Stimulated activated CD8-positive, alpha-beta memory T cell treated with anti-CD3 and anti-CD28 coated beads, Interleukin-12 subunit alpha, Interleukin-12 subunit beta, amount 100 ng/mL, for 24 hours (primary cell): ENCODE data around the gene POLR3GL.

Experiments
- DNase-seq: peaks from one replicate; pipeline ENCODE4 v3.0.0-alpha.2; 2020; ENCODE audit errors: extremely low read depth

Gene POLR3GL

DNA sequence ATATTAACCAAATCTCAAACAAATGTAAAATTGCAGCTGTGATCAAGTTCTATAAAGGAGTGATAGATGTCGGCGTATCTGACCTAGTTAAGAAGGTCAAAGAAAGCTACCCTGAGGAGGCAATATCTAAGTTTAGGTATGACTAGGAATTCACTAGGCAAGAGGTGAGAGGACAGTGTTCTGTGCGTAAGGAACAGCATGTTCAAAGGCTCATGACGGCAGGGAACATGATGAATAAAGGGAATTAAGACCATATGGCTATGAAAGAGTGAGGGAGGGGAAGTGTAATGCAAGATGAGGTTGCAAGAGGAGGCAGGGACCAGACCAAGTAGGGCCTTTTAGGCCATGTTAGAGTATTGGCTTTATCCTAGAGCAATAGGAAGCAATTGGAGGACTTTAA is 15.3 kb upstream of the POLR3GL start:
- DNase-seq = no peak

DNA sequence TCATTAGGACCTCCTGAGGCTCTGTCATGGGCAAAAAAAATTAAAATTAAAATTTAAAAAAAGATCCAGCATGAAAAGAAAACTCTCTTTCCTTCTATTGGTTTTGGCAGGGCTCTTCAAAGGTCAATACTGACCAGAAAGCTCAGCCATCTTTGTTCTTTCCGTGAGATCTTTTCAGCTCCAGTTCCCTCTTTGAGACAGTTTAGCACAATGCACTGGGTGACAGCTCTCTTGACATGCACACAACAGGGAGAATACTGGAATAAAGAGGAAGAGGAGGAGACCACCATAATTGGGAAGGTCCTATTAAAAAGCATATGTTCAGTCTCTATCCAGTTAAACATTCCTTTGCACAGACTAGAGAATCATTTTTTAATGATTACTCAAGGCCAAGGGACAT is 13.0 kb upstream of the POLR3GL start:
- DNase-seq = no peak

- no peak for DNase-seq
These were observed 11.6 kb upstream of the POLR3GL start for GRCh38 chr1:145952903-145953302.

DNA sequence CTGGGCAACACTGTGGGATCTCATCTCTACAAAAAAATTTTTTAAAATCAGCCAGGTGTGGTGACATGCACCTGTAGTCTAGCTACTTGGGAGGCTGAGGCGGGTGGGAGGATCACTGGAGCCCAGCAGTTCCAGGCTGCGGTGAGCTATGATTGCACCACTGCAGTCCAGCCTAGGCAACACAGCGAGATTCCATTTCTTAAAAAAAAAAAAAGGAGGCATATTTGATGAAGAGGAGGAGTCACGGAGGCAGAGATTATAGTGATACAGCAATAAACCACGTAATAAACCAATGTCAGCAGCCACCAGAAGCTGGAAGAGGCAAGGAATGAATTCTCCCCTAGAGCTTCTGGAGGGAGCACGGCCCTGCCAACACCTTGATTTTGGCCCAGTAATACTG is 10.6 kb upstream of the POLR3GL start:
- no peak for DNase-seq

GRCh38 chr1:145955436-145955835 is 9.1 kb upstream of the POLR3GL start:
- no peak for DNase-seq

DNA sequence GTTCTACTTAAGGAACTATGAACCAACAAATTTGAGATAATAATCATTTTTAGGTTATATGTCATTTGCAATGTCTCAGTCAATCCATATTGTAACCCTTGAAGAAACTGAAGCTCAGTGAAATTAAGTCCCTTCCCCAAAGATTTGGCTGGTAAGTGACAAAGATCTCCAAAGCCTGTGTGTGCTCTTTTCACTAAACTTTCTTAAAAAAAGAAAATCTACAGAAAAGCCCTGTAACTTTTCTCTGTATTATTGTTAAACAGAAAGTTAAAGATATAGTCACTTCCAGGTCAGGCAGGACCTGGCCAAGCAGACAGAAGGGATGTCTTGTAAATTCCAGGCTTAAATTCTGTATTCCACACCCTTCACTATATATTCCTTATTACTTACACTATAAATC is 8.1 kb upstream of the POLR3GL start:
- DNase-seq = no peak

- no peak for DNase-seq
These were observed 7.6 kb upstream of the POLR3GL start for GRCh38 chr1:145956781-145957442.

GRCh38 chr1:145957443-145958319 is 6.8 kb upstream of the POLR3GL start, which contains the start of gene LIX1L:
Gene LIX1L (minus strand): TSS chr1:145958017. CDS start chr1:145957927, 90 bp downstream.
- peak; percentile 81 for DNase-seq

- no peak for DNase-seq
These were observed 5.8 kb upstream of the POLR3GL start for GRCh38 chr1:145958734-145959133.

GRCh38 chr1:145959333-145959732 is 5.2 kb upstream of the POLR3GL start:
- DNase-seq = no peak

- DNase-seq = no peak
These were observed 4.5 kb upstream of the POLR3GL start for GRCh38 chr1:145959957-145960467.

DNA sequence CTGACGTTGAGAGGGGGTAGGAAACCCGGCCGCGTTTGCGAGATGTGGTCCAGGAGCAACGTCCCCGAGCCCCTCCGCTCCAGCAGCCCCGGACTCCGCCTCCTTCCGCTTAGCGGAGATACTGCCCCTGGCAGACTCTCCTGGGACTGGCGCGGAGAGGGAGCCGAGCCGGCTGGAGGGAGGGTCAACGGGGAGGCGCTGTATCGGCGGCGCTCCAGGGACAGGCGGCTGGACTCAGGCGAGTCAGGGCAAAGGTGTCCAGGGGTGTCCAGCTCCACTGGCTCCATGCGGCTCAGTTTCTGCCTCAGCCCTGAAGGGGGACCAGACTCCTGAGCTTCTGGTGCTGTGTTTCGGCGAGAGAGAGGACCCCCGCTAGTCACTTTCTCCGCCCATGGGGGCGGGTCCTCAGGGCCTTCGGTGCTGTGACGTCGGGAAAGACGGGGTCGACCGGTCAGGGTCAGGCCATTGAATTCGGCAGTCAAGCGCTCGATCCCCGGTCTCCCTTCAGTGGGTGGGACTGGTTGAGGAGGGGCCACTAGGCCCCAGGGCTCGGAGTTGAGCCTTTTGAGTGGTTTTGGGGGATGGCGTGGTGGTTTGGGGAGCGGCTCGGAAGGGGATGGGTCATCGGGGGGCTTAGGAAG is 3.9 kb upstream of the POLR3GL start:
- no peak for DNase-seq

DNA sequence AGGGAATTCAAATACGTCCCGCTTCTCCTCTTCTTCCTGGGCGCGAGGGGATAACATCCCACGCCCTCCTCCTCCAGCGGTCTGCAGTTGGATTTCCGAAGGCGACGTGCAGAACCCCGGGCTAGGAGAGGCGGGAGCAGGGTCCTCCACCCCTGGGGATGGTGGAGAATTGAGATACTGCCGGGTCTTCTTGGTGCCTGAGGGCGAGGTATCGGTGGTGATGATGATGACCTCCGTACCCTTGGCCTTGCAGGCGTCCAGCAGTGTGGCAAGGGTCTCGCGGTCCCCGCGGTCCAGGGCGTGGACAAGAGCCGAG is 3.4 kb upstream of the POLR3GL start:
- DNase-seq = no peak

DNA sequence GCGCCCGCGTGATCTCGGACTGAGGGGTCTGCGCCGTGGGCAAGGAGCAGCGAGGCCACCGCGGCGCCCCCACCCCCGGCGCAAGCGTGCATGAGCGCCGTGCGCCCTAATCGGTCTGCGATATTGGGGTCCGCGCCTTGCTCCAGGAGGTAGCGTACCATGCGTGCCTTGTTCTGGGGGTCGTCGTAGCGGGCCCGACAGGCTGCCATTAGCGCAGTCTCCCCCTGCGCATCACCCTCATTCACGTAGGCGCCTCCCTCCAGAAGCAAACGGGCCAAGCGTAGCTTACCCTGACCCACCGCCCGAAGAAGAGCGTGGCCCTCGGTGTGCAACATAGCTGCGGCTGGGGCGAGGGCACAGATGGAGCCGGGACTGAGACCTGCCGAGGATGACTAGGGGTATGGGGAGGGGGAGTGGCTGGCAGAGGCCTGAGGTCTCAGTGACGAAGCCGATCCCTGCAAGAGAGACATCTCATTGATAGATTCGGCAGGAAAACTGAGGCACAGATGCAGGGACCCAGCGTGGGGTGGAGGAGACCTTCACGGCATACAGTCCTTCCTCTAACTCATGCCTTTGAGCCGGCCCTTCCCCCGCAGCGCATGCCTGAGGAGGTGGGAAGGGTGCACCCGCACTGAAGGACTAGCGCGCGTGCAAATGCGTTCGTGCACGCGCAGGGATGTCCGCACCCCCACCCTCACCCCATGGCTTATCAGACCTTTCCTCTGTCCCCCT is 2.9 kb upstream of the POLR3GL start:
- no peak for DNase-seq

- no peak for DNase-seq
These were observed 2.1 kb upstream of the POLR3GL start for GRCh38 chr1:145962157-145963102.

- DNase-seq = no peak
These were observed 1.0 kb upstream of the POLR3GL start for GRCh38 chr1:145963265-145964019.

DNA sequence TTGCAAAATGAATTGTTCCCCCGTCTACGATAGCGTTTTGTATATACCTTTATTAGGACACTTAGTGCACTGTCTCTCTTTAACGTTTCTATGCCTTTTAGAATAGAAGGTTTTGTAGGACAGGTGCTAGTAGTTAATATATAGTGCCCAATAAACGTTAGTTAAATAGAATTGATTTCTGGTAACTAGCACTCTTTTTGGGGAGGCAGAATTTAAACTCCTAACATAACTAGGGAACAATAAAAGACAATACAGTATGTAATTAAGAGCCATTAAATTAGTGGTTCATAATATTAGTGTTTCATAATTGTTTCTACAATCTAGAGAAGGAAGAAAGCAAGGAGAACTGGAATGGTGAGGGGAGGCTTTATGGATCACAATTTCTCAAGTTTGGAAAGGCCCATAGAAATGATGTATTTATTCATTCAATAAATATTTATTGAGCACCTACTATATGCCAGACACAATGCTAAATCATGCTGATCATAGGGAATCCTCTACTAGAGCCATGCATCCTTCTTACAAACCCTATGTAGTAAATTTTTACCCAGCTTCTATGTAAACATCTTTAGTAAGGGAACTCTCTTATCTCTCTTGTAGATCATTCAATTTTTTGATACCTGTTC is 742 bp downstream of the POLR3GL start:
- no peak for DNase-seq

DNA sequence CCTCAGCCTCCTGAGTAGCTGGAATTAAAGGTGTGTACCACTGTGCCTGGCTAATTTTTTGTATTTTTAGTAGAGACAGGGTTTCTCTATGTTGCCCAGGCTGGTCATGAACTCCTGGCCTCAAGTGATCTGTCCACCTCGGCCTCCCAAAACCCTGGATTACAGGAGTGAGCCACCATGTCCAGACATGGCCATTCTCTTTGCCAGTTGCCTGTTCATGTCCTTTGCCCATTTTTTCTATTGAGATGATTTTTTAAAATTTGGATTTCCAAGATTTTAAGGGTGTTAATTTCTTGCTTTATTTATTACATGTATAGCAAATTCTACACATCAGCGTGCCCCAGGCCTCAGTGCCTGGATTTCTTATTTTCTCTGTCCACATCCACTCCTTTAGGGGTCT is 2.8 kb downstream of the POLR3GL start:
- DNase-seq = no peak

DNA sequence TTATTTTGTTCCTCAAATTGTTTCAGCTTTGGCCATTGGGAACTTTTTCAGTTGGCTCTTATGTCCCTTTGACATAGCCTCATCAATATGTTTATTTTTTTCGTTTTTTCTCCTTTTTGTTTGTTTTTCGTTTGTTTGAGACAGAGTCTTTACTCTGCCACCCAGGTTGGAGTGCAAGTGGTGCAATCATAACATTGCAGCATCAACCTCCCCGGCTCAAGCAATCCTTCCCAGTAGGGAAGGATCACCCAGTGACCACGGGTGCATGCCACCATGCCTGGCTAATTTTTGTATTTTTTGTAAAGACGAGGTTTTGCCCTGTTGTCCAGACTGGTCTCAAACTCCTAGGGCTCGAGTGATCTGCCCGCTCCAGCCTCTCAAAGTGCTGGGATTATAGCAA is 8.1 kb downstream of the POLR3GL start:
- no peak for DNase-seq

DNA sequence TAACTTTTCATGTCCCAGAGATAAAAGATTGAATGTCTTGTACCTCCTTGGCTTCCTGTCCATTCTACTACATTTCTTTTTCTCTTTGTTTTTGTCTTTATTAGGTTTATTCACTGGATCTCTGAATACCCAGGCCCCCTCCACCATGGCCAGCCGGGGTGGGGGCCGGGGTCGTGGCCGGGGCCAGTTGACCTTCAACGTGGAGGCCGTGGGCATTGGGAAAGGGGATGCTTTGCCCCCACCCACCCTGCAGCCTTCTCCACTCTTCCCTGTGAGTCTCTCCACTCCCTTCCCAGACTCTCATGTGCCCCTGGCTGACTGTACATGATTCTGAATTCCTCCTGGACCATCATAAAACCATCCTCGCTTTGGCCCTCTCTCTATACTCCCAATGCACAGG is 10.2 kb downstream of the POLR3GL start:
- no peak for DNase-seq
